Glomerular endothelial cell (primary cell): ENCODE results near the gene ACOT7. TPM values are rescaled to one million over a fixed set of nuclear protein-coding genes. Genes with fewer than 3 reads are reported as not detected.

Experiments
- total RNA-seq: library from RNA; depleted of rRNA; stranded (reverse); fragments of >200 nt; gene quantifications from 2 replicates; pipeline ENCODE4 v1.2.3, GENCODE V29; 2015

ACOT7 gene
- total RNA-seq, 1 donor from 2014 or later = 84.0 TPM

Other genes starting within 250 kb of the ACOT7 start
- gene CHD5, start 213.4 kb downstream of the ACOT7 start, total RNA-seq = under 0.01 TPM in 1 of 2 replicates, not detected in the other
- gene RPL22, start 194.2 kb downstream of the ACOT7 start, total RNA-seq = 133 and 186 TPM in 2 replicates
- 22.5 and 31.0 TPM in 2 replicates for gene RNF207, start 187.6 kb downstream of the ACOT7 start, total RNA-seq
- 66.0 and 68.4 TPM in 2 replicates for gene ICMT, start 157.8 kb downstream of the ACOT7 start, total RNA-seq
- gene HES3, start 149.6 kb downstream of the ACOT7 start, total RNA-seq = not detected in 2 replicates
- 4.3 and 4.7 TPM in 2 replicates for gene GPR153, start 132.7 kb downstream of the ACOT7 start, total RNA-seq
- 16.1 and 41.8 TPM in 2 replicates for gene HES2, start 26.2 kb upstream of the ACOT7 start, total RNA-seq
- gene ESPN, start 31.0 kb upstream of the ACOT7 start, total RNA-seq = 0.15 and 1.1 TPM in 2 replicates
- gene TNFRSF25, start 72.4 kb upstream of the ACOT7 start, total RNA-seq = 34.5 and 57.9 TPM in 2 replicates
- gene PLEKHG5, start 97.9 kb upstream of the ACOT7 start, total RNA-seq = 44.9 and 63.7 TPM in 2 replicates
- 19.5 and 32.1 TPM in 2 replicates for gene NOL9, start 160.7 kb upstream of the ACOT7 start, total RNA-seq
- gene TAS1R1, start 161.5 kb upstream of the ACOT7 start, total RNA-seq = not detected in 2 replicates
- 16.9 and 20.7 TPM in 2 replicates for gene ZBTB48, start 186.2 kb upstream of the ACOT7 start, total RNA-seq
- 31.5 and 41.0 TPM in 2 replicates for gene KLHL21, start 209.1 kb upstream of the ACOT7 start, total RNA-seq
- gene PHF13, start 220.0 kb upstream of the ACOT7 start, total RNA-seq = 7.8 and 14.9 TPM in 2 replicates
- gene THAP3, start 231.1 kb upstream of the ACOT7 start, total RNA-seq = 17.9 and 19.7 TPM in 2 replicates